GM12878 (cell line): ENCODE results near the gene KDSR. TPM values are rescaled to one million over a fixed set of nuclear protein-coding genes. Genes with fewer than 3 reads are reported as not detected.

Experiments used
- ATF2 ChIP-seq: IDR thresholded peaks from 2 replicates; pipeline ENCODE4 v1.6.1; 2012; ENCODE audit warnings: low read length, inconsistent platforms
- BACH1 ChIP-seq: fragments of 450-650 bp; IDR thresholded peaks from 2 replicates; pipeline ENCODE4 v1.6.1; 2017; ENCODE audit warnings: mild to moderate bottlenecking, borderline replicate concordance
- CHD2 ChIP-seq: IDR thresholded peaks from 2 replicates; pipeline ENCODE4 v1.6.1; 2011; ENCODE audit warnings: low read depth, low read length, improper control_type of control experiment, borderline replicate concordance
- DPF2 ChIP-seq: fragments of 450-650 bp; IDR thresholded peaks from 2 replicates; pipeline ENCODE4 v1.6.1; 2017; ENCODE audit warnings: mild to moderate bottlenecking
- ELK1 ChIP-seq: IDR thresholded peaks from 2 replicates; pipeline ENCODE4 v1.6.1; 2012; ENCODE audit warnings: low read depth, low read length, improper control_type of control experiment
- ESRRA ChIP-seq: IDR thresholded peaks from 2 replicates; pipeline ENCODE4 v1.6.1; 2012; ENCODE audit warnings: mild to moderate bottlenecking, low read length, improper control_type of control experiment
- HDAC2 ChIP-seq: fragments of 200-600 bp; sonication (generic); IDR thresholded peaks from 2 replicates; pipeline ENCODE4 v1.6.1; 2017
- IKZF2 ChIP-seq, 2 experiments: fragments of 450-650 bp; IDR thresholded peaks; 2 replicates each; pipeline ENCODE4 v1.6.1; 2017; ENCODE audit warnings: mild to moderate bottlenecking in 2 of 2, moderate library complexity in 2 of 2
- LARP7 ChIP-seq: fragments of 450-650 bp; IDR thresholded peaks from 2 replicates; pipeline ENCODE4 v1.6.1; 2017; ENCODE audit warnings: mild to moderate bottlenecking
- MAX ChIP-seq: IDR thresholded peaks from 2 replicates; pipeline ENCODE4 v1.6.1; 2012; ENCODE audit warnings: low read depth, low read length, improper control_type of control experiment
- MEF2A ChIP-seq: IDR thresholded peaks from 2 replicates; pipeline ENCODE4 v1.6.1; 2011; ENCODE audit warnings: low read depth, mild to moderate bottlenecking, low read length, moderate library complexity; ENCODE audit not compliant: insufficient read depth
- MYB ChIP-seq: fragments of 150-350 bp; IDR thresholded peaks from 2 replicates; pipeline ENCODE4 v1.6.1; 2014; ENCODE audit warnings: mild to moderate bottlenecking, low read depth, low read length, borderline replicate concordance
- NRF1 ChIP-seq: conservative IDR thresholded peaks from 2 replicates; pipeline ENCODE4 v1.6.1; 2011; ENCODE audit warnings: mild to moderate bottlenecking, low read depth, low read length, improper control_type of control experiment
- PAX8 ChIP-seq: fragments of 450-650 bp; IDR thresholded peaks from 2 replicates; pipeline ENCODE4 v1.6.1; 2017; ENCODE audit warnings: mild to moderate bottlenecking, moderate library complexity
- PKNOX1 ChIP-seq: fragments of 450-650 bp; IDR thresholded peaks from 2 replicates; pipeline ENCODE4 v1.6.1; 2016; ENCODE audit warnings: mild to moderate bottlenecking
- RUNX3 ChIP-seq: IDR thresholded peaks from 2 replicates; pipeline ENCODE4 v1.6.1; 2012; ENCODE audit warnings: low read length, inconsistent platforms
- SIN3A ChIP-seq: IDR thresholded peaks from 2 replicates; pipeline ENCODE4 v1.6.1; 2012; ENCODE audit warnings: low read depth, low read length, improper control_type of control experiment
- SMAD5 ChIP-seq: IDR thresholded peaks from 2 replicates; pipeline ENCODE4 v1.6.1; 2016; ENCODE audit warnings: antibody characterized with exemption, low read depth
- WRNIP1 ChIP-seq: IDR thresholded peaks from 2 replicates; pipeline ENCODE4 v1.6.1; 2011; ENCODE audit warnings: low read depth, low read length, improper control_type of control experiment, borderline replicate concordance
- ZBTB4 ChIP-seq: fragments of 450-650 bp; formaldehyde crosslinking; IDR thresholded peaks from 2 replicates; pipeline ENCODE4 v1.4.0; 2022; ENCODE audit warnings: mild to moderate bottlenecking, moderate library complexity
- ZSCAN29 ChIP-seq: fragments of 450-650 bp; IDR thresholded peaks from 2 replicates; pipeline ENCODE4 v1.6.1; 2017; ENCODE audit warnings: mild to moderate bottlenecking, moderate library complexity
- polyA plus RNA-seq, 11 experiments: library from polyadenylated mRNA; depleted of rRNA in 4 of 11; unstranded in 6 of 11; stranded (reverse) in 5 of 11; fragments of >200 nt; fragmentation: Nextera tagmentation in 4 of 11; fragmentation: Illumina TruSeq in 1 of 11; extraction: Ambion mirVana in 4 of 11; extraction: Trizol in 1 of 11; gene quantifications; 1 replicate in 1 of 11; 2 replicates in 10 of 11; pipeline versions ENCODE4 v1.2.1 to v1.2.3, GENCODE V29; 2011 to 2016; ENCODE audit warnings: inconsistent platforms in 2 of 11, missing spikeins in 2 of 11, low read depth in 1 of 11
- total RNA-seq, 4 experiments: library from RNA; depleted of rRNA in 3 of 4; stranded (reverse); fragments of >200 nt in 3 of 4; fragmentation: Illumina TruSeq in 1 of 4; extraction: Trizol in 1 of 4; gene quantifications; 2 replicates each; pipeline versions ENCODE4 v1.2.1 to v1.2.3, GENCODE V29; 2013 to 2021

The KDSR gene
- total and polyA plus RNA-seq, 10 of the 15 experiments (the other 5 are each of a cell fraction or from before 2014, with no cell fraction given) = 5.2 to 25.9 (median 14.3) TPM

- TF ChIP-seq ATF2 (no peak), PAX8 (no peak), WRNIP1 (no peak), MEF2A (no peak), HDAC2 (no peak), ZSCAN29 (no peak), SIN3A (no peak; the same call in 1 of the 2 replicates), NRF1 (no peak), PKNOX1 (peak; percentile 48; the same call in 1 of the 2 replicates), MYB (no peak), LARP7 (no peak), DPF2 (no peak), RUNX3 (peak; percentile 21; the same call in 1 of the 2 replicates), BACH1 (no peak; the same call in 1 of the 2 replicates), ESRRA (no peak), CHD2 (peak; percentile 59; the same call in 1 of the 2 replicates), ZBTB4 (CRISPR knock-in tag) (no peak), ELK1 (no peak), SMAD5 (no peak), MAX (peak; percentile 82; the same call in 1 of the 2 replicates), IKZF2 (IDR thresholded peaks at IDR 0.05) (0 out of 4 replicates have a peak, but pooled peaks of 1 of the 2 experiments have one; percentile 31)
Observed at GRCh38 chr18:63284827-63285733, 81.9 kb downstream of the KDSR start (continued).
